NCI-H82 treated with DMSO at 0.1 percent for 48 hours (cell line): ENCODE data around the gene BTBD18.
"Not testable (repeated sequence)": the region's sequence is repeated elsewhere in the genome, so short reads cannot be mapped to it uniquely, and the experiment has no call there.

Experiments used
- DNase-seq: peaks from one replicate; lab custom pipeline; 2025; ENCODE audit not compliant: unreplicated experiment; lab: John Stamatoyannopoulos, UW

BTBD18 gene

DNA sequence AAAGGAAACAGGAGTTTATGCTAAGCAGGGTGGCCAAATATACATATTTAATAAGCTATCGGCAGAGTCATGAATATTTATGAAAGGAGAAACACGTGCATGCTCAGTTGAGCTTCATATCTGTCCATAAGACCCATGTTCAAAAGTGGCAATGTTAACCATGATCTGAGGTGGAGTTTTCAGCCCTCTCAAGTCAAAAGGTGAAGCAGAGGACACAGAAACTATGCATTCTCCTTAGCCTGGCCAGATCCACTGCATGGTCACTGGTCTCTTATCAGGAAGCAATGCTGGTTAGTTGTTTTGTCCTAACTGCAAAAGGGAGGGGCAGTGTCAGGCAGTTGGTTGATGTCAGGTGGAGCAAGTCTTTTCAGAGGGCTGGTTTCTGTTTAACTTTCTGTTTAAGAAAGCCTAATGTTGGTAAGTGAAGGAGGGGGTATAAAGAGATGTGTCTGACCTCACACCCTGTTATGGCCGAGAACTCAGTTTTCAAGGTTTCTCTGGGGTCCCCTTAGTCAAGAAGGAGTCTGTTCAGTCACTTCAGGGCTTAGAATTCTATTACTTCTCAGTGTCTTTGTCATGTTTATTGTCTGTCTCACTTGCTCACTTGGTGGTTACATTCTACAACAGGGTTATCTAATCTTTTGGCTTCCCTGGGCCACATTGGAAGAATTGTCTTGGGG lies 15.9 kb downstream of the BTBD18 start:
- DNase-seq: no peak

DNA sequence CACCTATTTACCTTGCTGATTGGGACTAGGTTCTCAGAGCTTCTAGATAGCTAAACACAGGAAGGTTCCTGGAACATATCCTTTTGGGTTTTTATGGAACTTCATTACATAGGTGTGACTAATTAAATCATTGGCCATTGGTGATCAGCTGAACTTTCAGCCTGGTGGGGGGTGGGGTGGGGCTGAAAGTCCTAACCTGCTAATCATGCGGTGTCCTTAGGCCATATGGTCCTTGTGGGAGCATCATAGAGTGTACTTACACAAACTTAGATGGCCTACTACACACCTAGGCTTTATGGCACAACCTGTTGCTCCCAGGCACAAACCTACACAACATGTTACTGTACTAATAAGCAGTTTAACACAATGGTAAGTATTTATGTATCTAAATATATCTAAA lies 19.0 kb downstream of the BTBD18 start:
- no peak for DNase-seq

DNA sequence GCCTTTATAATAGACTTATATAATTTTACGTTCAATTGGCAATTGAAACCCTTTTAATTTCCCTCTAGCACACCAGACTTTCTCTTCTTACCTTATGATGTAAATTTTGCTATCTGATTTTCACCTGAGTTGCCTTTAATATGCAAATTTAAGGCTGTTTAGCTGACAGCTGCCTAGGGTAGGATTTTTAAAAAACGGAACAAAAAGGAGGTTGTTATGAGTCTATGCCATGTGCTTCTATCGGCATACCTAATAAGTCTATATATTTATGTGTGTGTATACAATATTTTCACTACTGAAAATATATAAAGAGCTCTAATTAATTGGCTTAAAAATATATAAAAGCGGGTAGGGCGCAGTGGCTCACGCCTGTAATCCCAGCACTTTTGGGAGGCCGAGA lies 22.1 kb downstream of the BTBD18 start:
- DNase-seq: no peak

DNA sequence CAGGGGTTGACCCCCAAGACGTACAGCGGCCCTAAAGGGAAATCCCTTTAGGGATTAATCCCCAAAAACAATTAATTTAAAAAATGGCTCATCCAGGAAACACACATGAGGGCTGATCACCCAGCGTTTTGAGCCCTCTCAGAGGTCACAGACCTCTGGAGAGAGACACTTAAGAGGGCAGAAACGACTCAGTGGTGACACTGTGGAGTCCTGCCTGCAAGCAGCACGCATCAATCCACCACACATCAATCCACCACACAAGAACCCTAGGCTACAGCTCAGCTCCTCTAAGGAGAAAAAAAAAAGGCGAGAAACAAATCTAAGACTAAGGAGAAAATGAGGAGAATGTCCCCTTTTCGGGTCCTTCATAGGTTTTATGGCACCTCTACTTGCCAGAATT lies 22.8 kb downstream of the BTBD18 start:
- no peak for DNase-seq

DNA sequence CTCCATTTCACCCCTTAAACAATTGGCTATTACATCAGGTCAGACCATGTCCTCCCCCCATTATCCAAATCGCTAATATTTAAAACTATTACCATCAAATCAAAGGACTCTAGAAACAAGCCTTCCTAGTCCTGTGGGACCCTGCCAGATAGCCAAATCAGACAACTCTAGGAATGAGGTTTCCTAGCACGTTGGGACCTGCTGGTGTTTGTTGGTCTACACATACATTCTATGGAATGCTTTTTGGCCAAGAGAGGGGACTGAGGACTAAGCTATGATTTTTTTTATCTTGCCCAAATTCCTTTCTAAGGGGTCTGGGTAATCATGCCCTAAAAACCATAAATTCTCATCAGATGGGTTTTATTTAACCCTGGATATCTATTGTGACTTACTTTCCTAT lies 24.4 kb downstream of the BTBD18 start:
- no peak for DNase-seq

DNA sequence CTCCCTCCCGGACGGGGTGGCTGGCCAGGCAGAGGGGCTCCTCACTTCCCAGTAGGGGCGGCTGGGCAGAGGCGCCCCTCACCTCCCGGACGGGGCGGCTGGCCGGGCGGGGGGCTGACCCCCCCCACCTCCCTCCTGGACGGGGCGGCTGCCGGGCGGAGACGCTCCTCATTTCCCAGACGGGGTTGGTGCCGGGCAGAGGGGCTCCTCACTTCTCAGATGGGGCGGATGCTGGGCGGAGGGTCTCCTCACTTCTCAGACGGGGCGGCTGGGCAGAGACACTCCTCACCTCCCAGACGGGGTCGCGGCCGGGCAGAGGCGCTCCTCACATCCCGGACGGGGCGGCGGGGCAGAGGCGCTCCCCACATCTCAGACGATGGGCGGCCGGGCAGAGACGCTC lies 34.9 kb downstream of the BTBD18 start:
- not testable (repeated sequence) for DNase-seq

DNA sequence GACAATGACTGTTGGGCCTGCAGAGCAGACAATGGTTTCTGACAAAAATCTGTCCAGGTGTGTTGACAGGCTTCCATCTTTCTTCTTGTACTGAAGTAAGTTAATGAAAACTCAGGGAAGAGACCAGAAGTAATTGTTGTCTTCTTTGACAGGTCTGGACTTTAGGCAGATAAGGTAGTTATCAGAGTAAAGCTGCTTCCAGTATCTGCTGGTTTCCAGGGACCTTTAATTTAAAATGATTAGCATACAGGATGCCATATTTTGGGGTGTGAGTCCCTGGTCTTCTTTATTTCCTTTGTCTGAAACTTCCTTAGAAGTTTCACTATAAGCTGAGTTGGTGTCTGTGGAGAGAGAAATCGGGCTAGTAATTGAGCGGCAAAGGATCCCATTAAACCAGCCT lies 37.8 kb downstream of the BTBD18 start:
- DNase-seq: no peak

DNA sequence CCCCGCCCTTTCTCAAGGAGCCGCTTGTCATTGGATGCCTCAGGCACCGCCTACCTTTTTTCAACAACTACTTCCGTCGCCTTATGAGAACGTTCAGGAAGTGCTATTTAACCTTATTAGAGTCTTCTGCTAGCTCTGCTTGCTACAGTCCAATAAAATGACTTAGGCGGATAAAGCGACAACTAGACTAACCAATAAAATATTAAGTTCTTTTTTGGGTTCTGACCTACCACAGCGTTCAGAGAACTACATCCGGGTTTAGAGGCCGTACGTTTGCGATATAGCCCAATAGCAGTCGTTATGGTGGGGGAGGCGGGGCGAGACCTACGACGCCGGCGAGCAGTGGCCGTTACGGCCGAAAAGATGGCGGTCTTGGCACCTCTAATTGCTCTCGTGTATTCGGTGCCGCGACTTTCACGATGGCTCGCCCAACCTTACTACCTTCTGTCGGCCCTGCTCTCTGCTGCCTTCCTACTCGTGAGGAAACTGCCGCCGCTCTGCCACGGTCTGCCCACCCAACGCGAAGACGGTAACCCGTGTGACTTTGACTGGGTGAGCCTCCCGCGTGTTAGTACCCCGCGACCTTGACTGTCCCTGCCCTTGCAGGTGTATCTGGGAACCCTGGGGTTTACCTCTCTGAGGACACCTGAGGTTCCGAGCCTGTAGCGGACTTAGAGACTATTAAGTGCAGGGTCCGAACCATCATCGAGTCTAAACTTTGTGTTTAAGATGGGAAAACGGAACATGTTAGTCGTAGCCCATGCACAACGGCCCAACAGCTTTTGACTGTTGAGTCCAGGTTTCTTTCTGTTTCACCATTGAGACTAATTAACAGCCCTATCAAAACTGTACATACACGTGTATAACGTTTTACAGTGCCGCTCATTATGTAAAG lies 39.1 kb downstream of the BTBD18 start, which contains the start of gene TMX2:
TMX2 (plus strand) TSS at position 338 of the 895 bp plus-strand sequence; CDS start at position 364, 26 bp downstream.
- DNase-seq: peak; percentile 99

DNA sequence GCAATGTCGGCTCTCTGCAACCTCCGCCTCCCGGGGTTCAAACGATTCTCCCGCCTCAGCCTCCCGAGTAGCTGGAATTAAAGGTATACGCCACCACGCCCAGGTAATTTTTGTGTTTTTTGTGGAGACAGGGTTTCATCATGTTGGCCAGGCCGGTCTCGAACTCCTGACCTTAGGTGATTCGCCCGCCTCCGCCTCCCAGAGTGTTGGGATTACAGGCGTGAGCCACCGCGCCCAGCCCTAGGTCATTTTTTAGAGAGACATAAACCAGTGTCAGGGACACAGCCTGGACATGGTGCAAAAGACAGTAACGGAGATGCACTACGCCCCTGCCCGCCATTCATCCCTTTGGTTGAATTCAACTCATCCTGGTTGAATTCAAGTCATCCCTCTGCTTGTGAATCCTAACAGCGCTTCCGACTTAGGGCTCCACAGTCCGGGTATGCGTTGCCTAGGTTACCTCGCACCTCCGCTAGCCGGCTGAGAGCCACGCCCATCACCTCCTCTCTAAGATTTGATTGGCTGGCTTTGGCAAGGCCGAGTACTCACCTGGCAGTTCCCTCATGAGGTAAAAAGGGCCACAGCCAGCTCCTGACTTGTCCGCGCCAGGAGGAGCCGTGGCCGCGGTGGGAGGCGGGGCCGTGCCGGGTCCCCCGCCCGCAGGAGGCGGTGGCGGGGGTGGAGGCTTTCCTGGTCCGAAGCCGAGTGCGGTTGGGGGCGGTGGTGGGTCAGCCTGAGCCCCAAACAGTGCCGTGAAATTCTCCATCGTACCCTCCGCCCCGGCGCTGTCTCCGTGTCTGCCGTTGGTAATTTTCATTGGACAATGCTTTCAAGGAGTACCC lies 40.0 kb downstream of the BTBD18 start, which contains the start of gene MED19:
MED19 (minus strand) TSS at position 802 of the 842 bp plus-strand sequence; CDS start at position 766, 36 bp downstream.
- peak; percentile 48 for DNase-seq

DNA sequence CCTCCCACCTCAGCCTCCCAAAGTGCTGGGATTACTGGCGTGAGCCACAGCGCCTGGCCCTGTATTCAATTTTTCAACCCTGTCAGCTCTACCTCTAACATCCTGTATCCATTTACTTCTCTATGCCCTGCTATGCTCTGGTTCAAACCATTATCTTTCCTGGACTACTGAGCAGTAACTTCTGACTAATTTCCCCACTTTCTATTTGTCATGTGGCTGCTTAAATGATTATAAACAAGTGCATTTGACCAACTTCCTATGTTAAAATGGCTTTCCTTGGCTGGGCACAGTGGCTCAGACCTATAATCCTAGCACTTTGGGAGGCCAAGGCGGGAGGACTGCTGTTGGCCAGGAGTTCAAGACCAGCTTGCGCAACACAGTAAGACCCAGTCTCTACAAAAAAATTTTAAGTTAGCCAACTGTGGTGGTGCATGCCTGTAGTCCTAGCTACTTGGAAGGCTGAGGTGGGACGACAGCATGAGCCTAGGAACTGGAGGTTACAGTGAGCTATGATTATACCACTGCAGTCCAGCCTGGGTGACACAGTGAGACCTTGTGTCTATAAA lies 41.7 kb downstream of the BTBD18 start:
- no peak for DNase-seq

DNA sequence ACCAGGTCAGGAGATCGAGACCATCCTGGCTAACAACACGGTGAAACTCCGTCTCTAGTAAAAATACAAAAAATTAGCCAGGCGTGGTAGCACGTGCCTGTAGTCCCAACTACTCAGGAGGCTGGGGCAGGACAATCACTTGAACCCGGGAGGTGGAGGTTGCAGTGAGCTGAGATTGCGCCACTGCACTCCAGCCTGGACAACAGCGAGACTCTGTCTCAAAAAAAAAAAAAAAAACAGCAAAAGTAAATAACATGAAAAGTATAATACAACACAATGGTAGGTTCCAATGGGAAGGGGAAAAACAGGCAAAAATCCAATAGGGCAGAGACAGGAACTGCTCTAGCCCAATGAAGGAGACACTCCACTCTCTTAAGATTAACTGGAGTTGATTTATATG lies 46.2 kb downstream of the BTBD18 start:
- not testable (repeated sequence) for DNase-seq

DNA sequence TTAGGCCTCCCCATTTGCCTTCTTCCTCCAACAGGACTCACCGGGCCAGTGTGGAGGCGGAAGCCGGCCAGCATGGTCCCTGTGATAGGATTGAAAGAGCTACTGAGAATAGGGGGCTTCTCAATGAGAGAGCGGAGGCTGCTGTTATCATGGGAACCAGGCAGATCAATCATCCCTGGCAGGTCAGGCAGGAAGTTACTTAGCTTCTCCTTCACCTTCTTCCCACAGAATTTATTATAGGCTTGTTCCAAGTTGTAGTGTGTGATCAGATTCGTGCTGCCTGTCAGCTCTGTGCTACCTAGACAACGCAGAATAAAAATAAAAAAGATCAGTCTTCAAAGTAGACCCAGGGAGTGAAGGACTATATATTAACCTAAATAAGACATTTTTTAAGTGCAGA lies 46.7 kb downstream of the BTBD18 start:
- no peak for DNase-seq

DNA sequence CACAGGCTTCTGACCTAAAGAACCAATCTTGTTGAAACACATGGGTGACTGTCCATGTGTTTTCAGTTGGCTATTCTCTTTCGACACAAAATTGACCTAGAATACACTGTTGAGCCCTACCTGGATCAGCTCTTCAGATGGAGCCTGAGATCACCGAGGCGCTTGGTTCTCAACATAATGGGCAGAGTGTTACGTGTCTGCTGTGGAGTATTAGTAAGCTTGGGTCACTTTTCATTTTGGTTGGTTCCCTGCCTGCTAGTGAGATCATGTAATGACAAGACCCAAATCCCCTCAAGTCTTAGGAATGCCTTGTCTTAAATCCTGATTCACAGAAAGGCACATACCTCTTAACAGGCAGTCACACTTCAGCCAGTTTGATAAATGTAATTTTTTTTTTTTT lies 48.3 kb downstream of the BTBD18 start:
- DNase-seq: no peak

DNA sequence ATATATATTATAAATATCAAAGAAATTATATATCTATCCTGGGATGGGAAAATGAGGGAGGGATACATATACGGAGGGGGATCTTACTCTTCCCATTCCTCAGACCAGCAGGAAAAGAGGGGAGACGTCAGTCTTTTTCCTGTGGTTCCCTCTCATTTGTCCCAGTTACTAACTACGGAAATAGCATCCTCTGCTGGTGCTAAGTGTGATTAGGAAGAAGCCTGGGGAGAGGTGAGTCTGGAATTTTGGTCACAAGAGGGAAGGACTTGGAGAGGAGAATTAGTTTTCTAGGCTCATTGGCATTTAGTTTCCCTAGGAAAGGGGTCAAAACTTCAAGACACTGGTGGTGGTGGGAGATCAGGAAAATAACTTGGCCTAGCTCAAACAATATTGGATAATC lies 51.2 kb downstream of the BTBD18 start:
- DNase-seq: no peak

DNA sequence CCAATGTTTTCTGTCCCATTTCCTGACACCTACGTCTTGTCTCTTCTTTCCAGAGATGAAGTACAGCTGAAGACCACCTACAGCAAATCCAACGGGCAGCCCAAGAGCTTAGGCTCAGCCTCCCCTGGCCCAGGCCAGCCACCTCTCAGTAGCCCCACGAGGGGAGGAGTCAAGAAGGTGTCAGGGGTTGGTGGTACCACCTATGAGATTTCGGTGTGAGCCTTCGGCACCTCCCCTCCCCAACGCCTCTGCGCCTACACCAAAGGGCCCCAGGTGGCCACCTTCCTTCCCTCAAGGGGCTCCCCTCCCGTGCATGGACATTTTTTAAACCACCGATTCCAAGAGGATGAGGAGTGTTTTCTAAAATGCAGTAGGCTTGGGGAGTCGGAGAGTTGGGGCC lies 51.8 kb downstream of the BTBD18 start:
- DNase-seq: no peak

DNA sequence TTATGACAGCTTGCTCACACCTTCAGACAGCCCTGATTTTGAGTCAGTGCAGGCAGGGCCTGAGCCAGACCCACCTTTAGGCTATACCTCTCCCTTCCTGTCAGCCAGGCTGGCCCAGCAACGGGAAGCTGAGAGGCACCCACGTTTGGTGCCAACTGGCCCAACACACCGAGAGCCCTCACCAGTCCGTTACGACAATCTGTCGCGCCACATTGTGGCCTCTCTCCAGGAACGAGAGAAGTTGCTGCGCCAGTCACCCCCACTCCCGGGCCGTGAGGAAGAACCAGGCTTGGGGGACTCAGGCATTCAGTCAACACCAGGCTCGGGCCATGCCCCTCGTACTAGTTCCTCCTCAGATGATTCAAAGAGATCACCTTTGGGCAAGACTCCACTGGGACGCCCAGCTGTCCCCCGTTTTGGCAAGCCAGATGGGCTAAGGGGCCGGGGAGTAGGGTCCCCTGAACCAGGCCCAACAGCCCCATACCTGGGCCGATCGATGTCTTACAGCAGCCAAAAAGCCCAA lies 52.7 kb downstream of the BTBD18 start:
- DNase-seq: no peak
